GM19238 (cell line): ENCODE measurements around the gene OPN1MW3.
"Not testable (repeated sequence)": the region's sequence is repeated elsewhere in the genome, so short reads cannot be mapped to it uniquely, and the experiment has no call there.

Experiments used
- DNase-seq: peaks from one replicate; pipeline ENCODE4 v3.0.0; 2011; ENCODE audit warnings: low spot score; ENCODE audit not compliant: insufficient read length

The OPN1MW3 gene

DNA sequence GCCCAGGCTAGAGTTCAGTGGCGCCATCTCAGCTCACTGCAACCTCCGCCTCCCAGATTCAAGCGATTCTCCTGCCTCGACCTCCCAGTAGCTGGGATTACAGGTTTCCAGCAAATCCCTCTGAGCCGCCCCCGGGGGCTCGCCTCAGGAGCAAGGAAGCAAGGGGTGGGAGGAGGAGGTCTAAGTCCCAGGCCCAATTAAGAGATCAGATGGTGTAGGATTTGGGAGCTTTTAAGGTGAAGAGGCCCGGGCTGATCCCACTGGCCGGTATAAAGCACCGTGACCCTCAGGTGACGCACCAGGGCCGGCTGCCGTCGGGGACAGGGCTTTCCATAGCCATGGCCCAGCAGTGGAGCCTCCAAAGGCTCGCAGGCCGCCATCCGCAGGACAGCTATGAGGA is at the start of gene OPN1MW3:
OPN1MW3 (plus strand) TSS at position 301 of the 400 bp plus-strand sequence; CDS start at position 339, 38 bp downstream.
- DNase-seq: not testable (repeated sequence)

DNA sequence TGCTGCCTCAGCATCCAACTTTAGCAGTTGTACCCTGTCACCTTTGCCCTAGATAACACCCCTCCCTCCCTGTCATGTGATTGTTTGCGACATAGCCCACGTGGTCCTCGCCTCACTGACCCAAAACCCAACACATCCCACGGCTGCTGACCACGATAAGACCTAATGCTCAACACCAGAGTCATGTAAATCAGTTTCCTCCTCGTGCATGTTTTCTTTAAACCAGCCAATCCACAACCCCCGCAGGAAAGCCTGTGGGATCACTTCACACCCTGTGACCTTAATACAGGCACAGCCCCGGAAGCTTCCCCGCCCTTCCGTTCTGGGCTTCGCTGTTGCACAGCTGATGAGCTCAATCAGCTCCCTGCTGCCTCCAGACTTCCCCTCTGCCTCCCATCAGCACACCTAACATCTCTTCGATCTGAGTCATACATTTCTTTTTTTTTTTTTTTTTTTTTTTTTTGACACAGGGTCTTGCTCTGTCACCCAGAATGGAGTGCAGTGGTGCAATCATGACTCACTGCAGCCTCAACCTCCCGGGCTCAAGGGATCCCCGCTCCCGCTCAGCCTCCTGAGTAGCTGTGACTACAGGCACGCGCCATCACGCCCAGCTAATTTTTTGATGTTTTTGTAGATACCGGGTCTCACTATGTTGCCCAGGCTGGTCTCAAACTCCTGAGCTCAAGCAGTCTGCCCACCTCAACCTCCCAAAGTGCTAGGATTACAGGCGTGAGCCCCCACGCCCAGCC is 47.5 kb upstream of the OPN1MW3 start:
- DNase-seq: not testable (repeated sequence)

DNA sequence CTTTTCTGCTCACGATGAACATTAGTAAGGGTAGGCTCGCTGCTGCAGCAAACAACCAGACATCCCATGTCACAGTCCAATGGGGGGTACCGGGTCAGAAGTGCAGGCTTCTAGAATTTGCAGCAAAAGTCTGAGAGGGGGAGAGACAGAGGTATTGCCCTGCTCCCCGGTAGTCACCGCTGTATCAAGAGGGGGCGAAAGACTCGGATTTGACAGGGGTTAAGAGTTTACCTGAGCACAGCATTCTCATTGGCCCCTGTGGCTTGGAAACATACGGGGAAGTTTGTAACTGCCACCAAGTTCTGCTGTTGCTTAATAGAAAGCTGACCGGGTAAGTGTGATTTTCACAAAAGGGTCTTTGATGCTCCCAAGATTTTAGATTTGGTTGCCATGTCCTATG is 46.3 kb upstream of the OPN1MW3 start:
- not testable (repeated sequence) for DNase-seq

DNA sequence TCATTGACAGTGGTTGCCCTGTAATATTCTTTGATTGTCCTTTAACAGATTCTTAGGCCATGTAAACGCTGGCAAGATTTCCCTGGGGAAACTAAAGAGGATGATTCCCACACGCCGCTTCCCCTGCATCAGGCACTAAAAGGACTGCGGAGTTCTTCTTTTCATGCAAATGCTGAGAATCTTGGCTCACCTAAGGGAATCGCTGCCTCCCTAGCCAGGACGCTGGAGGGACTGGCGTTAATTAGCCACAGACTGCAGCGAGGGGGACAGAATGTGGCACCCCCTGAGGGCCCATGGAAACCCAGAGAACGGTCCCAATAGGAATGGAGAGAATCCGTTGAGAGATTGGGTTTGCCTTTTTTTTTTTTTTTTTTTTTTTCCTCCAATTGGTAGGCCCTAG is 45.9 kb upstream of the OPN1MW3 start:
- DNase-seq: not testable (repeated sequence)

DNA sequence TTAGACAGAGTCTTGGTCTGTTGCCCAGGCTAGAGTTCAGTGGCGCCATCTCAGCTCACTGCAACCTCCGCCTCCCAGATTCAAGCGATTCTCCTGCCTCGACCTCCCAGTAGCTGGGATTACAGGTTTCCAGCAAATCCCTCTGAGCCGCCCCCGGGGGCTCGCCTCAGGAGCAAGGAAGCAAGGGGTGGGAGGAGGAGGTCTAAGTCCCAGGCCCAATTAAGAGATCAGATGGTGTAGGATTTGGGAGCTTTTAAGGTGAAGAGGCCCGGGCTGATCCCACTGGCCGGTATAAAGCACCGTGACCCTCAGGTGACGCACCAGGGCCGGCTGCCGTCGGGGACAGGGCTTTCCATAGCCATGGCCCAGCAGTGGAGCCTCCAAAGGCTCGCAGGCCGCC is 37.9 kb upstream of the OPN1MW3 start, which contains the start of gene OPN1MW2:
OPN1MW2 (plus strand) TSS at position 301 of the 400 bp plus-strand sequence; CDS start at position 361, 60 bp downstream.
- not testable (repeated sequence) for DNase-seq

DNA sequence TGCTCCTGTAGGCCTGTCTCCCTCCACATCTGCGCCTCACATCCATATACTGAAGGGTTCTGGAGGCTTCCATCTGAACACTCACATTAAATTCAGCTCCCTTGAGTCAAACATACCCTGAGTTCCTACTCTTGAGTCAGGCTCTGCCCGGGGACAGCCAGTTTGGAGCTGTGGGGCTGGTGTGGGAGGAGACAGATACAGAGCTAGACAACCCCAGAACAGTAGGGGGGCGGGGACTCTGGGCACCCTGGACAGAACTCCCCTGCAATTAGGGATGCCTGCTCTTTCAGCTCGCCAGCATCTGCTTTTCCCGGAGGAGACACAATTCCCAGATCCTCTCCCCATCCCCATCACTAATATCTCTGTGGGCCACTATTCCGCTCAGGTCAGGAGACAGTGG is 32.1 kb upstream of the OPN1MW3 start:
- DNase-seq: not testable (repeated sequence)

DNA sequence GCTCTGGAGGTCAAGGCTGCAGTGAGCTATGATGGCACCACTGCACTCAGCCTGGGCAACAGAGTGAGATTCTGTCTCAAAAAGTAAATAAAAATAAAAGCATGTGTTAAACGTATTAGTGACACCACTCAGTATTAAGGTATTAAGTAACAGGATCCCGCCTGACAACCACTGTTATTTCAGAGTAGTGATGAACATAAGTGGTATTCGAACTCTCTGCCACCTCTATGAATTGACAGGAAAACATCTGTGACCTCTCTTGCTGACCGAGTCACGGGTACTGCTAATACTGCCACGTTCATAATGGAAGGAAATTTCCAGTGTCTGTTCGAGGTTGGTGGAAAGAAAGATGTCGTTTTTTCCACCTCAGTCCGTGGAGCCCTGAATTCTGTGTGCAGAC is 30.7 kb upstream of the OPN1MW3 start:
- DNase-seq: not testable (repeated sequence)

DNA sequence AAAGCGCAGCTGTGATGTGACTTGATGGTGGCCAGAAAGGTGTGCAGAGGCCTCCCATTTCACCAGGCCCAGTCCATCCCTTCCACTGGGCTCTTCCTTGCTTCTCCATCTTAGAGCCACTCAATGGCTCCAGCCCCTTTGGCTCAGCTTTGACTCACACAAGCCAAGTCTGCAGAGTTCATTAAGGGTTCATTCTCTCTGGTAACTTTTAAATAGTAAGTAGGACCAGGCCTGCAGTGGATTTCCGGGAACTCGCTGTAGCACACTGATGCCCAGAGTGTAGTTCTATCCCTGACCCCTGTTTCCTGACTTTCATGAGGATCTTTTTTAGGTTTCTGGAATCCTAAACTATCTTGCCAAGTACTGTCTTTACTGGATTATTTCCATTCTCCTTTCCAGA is 25.9 kb upstream of the OPN1MW3 start:
- DNase-seq: not testable (repeated sequence)

DNA sequence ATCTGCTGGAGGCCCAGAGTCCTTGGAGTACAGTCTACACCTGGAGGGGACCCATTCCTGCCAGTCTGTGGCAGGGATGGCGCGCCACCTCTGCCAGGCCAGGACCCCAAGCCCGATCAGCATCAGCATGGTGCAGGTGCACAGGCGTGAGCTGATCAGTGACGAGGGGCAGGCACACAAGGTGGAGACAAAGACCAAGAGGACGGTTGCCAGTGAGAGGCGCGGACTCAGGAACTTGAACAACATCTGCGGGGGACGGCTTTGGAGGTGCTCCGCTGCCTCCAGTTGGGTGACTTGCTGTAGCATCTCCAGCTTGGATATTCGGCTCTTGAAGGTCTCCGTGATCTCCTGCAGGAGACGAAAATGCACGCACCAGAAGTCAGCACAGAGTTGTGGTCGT is 23.8 kb upstream of the OPN1MW3 start:
- not testable (repeated sequence) for DNase-seq

DNA sequence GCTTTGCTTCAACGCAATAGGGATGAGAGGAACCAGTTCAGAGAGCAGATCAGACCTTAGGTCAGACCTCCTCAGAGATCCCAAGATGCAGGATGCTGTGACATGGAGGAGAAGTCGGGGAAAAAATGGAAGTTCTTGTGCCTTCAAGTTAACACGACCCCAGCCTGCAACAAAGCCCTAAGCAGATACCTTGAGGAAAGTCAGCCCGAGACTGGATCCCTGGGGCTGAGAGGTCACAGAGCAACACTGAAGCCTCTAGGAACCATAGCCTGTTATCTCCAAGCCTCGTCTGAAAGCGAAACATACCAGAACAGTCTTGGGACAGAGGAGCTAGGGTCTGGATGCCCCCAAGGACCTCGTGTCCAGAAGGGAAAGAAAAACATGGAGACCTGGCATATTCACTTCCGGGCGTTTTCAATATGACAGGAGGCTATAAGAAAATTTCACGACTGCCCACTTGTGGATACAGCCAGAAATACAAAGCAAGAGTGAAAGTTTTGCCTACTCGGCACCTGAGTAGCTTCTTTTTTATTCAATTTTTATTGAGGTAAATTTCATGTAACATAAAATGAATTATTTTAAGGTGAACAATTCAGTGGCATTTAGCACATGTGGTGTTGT is 18.3 kb upstream of the OPN1MW3 start:
- not testable (repeated sequence) for DNase-seq

DNA sequence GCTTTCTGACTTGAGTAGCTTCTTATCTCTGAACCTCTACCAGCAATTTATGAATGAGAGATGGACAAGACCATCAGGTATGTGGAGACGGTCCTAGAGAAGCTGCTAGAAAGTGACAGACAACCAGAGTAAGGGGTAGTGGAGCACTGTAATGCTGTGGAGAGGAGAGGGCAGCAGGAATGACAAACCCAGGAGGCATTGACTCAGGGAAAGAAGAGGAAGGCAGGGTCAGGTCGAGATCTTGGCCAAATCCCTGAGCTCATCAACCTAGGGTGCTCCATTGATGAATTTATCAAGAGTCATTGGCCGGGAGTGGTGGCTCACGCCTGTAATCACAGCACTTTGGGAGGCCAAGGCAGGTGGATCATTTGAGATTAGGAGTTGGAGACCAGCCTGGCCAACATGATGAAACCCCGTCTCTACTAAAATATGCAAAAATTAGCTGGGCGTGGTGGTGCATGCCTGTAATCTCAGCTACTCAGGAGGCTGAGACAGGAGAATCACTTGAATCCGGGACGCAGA is 17.3 kb upstream of the OPN1MW3 start:
- not testable (repeated sequence) for DNase-seq

DNA sequence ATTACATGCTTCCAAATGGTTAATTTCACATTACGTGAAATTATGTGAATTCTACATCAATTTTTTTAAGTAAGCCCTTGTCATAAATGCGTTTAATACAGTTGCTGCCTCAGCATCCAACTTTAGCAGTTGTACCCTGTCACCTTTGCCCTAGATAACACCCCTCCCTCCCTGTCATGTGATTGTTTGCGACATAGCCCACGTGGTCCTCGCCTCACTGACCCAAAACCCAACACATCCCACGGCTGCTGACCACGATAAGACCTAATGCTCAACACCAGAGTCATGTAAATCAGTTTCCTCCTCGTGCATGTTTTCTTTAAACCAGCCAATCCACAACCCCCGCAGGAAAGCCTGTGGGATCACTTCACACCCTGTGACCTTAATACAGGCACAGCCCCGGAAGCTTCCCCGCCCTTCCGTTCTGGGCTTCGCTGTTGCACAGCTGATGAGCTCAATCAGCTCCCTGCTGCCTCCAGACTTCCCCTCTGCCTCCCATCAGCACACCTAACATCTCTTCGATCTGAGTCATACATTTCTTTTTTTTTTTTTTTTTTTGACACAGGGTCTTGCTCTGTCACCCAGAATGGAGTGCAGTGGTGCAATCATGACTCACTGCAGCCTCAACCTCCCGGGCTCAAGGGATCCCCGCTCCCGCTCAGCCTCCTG is 9.9 kb upstream of the OPN1MW3 start:
- not testable (repeated sequence) for DNase-seq

DNA sequence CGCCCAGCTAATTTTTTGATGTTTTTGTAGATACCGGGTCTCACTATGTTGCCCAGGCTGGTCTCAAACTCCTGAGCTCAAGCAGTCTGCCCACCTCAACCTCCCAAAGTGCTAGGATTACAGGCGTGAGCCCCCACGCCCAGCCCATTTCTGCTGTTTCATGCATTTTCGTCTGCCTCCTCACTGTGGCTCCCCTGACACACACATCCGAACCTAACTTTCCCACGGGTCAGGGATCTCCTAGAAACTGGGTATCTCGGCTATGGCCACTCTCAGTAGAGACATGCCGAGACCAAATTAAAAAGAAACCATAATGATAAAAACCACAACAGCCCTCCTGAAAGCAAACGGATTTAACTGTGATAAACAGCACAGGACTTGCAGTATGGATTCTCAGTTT is 9.3 kb upstream of the OPN1MW3 start:
- not testable (repeated sequence) for DNase-seq

DNA sequence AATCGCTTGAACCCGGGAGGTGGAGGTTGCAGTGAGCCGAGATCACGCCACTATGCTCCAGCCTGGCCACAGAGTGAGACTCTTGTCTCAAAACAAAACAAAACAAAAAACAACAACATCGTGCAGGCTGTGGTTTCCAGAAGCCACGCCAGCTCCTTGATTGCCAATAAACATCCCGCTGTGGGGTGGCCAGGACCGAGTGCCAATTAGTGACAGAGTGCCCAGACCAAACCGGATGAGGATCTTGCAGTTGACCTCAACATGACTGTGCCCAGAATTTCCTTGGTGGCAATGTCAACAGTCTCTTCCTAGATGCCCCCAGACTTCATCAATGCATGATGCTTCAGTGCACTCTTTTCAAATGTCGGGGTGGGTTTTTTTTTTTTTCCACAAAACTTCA is 1.3 kb downstream of the OPN1MW3 start:
- not testable (repeated sequence) for DNase-seq

DNA sequence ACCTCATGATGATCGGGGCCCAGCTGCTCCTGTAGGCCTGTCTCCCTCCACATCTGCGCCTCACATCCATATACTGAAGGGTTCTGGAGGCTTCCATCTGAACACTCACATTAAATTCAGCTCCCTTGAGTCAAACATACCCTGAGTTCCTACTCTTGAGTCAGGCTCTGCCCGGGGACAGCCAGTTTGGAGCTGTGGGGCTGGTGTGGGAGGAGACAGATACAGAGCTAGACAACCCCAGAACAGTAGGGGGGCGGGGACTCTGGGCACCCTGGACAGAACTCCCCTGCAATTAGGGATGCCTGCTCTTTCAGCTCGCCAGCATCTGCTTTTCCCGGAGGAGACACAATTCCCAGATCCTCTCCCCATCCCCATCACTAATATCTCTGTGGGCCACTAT is 5.7 kb downstream of the OPN1MW3 start:
- DNase-seq: not testable (repeated sequence)

DNA sequence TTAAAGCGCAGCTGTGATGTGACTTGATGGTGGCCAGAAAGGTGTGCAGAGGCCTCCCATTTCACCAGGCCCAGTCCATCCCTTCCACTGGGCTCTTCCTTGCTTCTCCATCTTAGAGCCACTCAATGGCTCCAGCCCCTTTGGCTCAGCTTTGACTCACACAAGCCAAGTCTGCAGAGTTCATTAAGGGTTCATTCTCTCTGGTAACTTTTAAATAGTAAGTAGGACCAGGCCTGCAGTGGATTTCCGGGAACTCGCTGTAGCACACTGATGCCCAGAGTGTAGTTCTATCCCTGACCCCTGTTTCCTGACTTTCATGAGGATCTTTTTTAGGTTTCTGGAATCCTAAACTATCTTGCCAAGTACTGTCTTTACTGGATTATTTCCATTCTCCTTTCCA is 11.9 kb downstream of the OPN1MW3 start:
- DNase-seq: not testable (repeated sequence)

DNA sequence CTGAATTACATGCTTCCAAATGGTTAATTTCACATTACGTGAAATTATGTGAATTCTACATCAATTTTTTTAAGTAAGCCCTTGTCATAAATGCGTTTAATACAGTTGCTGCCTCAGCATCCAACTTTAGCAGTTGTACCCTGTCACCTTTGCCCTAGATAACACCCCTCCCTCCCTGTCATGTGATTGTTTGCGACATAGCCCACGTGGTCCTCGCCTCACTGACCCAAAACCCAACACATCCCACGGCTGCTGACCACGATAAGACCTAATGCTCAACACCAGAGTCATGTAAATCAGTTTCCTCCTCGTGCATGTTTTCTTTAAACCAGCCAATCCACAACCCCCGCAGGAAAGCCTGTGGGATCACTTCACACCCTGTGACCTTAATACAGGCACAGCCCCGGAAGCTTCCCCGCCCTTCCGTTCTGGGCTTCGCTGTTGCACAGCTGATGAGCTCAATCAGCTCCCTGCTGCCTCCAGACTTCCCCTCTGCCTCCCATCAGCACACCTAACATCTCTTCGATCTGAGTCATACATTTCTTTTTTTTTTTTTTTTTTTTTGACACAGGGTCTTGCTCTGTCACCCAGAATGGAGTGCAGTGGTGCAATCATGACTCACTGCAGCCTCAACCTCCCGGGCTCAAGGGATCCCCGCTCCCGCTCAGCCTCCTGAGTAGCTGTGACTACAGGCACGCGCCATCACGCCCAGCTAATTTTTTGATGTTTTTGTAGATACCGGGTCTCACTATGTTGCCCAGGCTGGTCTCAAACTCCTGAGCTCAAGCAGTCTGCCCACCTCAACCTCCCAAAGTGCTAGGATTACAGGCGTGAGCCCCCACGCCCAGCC is 27.3 kb downstream of the OPN1MW3 start:
- not testable (repeated sequence) for DNase-seq

DNA sequence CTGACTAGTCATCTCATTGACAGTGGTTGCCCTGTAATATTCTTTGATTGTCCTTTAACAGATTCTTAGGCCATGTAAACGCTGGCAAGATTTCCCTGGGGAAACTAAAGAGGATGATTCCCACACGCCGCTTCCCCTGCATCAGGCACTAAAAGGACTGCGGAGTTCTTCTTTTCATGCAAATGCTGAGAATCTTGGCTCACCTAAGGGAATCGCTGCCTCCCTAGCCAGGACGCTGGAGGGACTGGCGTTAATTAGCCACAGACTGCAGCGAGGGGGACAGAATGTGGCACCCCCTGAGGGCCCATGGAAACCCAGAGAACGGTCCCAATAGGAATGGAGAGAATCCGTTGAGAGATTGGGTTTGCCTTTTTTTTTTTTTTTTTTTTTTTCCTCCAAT is 29.0 kb downstream of the OPN1MW3 start:
- DNase-seq: not testable (repeated sequence)

DNA sequence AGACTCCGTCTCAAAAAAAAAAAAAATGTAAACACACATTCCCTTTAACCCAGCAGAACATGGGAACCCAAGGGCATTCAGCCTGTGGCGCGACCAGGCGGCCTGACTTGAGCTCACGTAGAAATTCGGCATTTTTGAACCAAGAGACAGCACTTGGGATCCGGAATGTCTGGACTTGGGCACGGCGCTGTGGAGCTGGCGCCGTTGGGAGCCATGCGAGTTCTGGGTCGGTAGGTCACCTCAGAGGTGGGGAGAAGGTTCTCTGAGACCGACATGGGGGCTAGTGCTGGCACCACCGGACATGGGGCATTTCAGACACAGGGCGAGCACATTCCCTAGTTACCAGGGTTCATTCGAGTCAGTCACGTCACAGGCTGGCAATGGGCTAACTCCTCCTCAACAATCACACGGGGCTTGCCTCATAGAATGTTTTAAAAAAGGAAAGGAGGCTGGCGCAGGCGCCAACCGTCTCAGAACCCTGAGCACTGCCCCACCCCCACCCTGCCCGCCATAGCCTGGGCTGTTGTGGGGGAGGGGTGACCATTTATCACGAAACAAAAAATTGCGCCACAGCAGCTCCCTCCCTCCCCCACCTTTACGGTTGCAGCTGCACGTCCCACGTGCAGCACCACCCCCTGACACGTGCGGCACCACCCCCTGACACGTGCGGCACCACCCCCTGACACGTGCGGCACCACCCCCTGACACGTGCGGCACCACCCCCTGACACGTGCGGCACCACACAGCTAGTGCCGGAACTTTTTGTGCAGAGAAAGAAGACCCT is 37.6 kb downstream of the OPN1MW3 start, which contains the start of gene TEX28:
TEX28 (minus strand) TSS at position 334 of the 784 bp plus-strand sequence. CDS start 3,007 bp downstream, outside the sequence.
- DNase-seq: no peak
